IPS-11a (cell line): ENCODE results near the gene MAPKAPK5.
"Not testable (repeated sequence)": the region's sequence is repeated elsewhere in the genome, so short reads cannot be mapped to it uniquely, and the experiment has no call there.

ENCODE experiments used
- H3K4me3 ChIP-seq: one replicate; pipeline ENCODE4 v1.5.1; 2013; ENCODE audit warnings: low read depth, low read length, control low read depth

Gene MAPKAPK5

GRCh38 chr12:111873113-111873512 is 31.1 kb downstream of the MAPKAPK5 start:
- no peak overlapping the region for H3K4me3 ChIP-seq

DNA sequence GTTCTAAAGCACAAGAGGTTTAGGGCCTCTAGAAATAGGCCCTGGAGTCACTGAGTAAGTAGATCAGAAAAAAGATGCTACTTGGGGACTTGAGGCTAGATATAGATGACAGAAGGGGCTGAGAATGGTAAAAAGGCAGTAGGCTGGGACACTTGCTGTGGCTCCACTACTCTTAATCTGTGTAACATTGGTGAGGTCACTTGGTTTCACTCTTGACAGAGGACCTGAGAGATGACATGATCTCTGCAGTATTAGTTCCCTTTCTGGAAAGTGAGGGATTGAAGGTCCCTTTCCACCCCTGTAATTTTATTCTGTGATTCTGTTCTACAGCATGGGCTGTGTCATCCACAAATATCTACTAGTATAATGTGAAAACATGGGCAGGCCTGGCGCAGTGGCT is 39.7 kb downstream of the MAPKAPK5 start:
- no peak overlapping the region for H3K4me3 ChIP-seq

DNA sequence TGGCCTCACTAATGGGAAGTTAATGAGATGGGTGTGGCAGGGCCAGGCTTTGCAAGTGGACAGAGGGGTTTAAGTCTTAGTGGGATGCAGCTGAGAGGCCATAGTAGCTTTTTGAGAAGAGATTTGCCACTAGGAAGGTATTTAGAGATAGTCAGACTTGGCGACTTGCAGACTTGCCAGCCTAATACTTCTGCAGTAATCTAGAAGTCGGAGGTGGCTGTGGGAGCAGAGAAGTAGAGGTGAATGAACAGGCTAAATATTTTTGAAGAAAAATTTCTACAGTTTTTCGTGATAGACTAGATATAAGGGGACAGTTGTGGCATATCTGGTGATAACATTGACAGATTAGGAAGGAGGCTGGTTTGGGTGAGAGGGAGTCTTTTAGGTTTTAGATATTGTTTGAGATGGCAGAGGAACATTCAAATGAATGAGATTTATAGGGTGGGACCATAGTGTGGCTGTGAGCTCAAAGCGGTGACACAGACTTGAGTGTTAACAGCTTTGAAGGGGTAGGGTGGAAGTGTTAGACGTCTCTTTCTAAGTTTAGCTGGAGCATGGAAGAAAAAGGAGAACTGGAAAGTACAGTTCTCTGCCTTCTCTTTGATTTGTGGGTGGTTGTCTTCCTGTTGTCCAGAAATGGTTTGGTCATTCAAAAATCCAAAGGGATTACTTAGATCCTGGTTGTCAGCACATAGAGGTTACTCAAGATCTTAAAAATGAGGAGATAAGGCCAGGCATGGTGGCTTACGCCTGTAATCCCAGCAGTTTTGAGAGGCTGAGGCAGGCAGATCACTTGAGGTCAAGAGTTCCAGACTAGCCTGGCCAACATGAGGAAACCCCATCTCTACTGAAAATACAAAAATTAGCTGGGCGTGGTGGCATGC is 44.9 kb downstream of the MAPKAPK5 start:
- no peak overlapping the region for H3K4me3 ChIP-seq

GRCh38 chr12:111887926-111888745 is 46.1 kb downstream of the MAPKAPK5 start:
- no peak overlapping the region for H3K4me3 ChIP-seq

- no peak overlapping the region for H3K4me3 ChIP-seq
These were observed 51.3 kb downstream of the MAPKAPK5 start for GRCh38 chr12:111893287-111893686.

DNA sequence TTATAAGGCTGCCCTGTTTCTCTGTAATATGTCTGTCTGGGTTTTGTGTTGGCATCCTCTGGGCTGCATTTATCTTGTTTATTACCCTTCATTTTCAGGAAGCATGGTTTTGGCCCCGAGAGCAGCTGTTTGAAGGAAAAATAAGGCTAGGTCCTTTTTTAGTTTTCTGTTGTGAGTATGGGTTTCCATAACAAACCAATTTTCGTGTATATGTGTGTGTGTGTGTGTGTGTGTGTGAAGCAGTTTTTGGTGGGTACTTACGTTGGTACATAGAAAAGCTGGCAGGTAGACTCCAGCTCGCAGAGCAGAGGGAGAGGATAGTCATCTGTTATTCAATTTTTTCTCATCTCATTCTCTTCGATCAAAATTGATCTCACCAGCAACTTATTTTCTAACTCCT is 52.5 kb downstream of the MAPKAPK5 start:
- H3K4me3 ChIP-seq = no peak overlapping the region

DNA sequence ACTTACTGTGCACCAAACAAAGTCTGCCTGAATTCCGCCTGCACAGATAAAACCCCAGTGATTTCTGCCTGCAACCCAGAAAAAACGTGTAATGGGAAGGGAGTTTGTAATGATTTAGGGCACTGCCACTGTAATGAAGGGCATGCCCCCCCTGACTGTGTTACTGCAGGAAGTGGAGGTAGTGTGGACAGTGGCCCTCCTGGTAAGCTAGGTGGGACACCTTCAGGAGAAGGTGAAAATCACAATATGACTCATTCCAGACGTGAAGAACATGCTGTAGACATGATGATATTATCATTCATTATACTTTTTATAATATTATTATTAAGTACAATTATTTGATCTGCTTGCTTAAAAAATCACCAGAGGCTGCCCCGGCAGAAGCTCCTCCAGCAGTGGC is 59.2 kb downstream of the MAPKAPK5 start:
- no peak overlapping the region for H3K4me3 ChIP-seq

DNA sequence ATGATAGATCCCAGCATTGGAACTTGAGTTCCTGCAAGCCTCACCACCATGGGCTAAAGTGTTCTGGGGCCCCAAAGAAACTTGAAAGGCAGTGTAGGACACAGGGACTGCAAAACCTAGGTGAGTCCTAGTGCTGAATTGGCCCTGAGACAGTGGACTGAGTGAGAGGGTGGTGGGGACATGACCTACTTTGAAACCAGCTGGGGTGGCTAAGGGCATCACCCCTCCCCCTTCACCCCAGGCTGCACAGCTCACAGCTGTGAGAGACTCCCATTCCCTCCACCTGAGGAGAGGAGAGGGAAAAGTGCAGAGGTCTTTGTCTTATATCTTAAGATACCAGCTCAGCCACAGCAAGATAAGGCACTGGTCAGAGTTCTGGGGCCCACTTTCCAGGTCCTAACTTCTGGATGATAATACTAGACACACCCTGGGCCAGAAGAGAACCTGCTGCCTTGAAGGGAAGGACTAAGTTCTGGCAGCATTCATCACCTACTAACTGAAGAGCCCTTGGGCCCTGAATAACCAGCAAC is 62.5 kb downstream of the MAPKAPK5 start:
- no peak overlapping the region for H3K4me3 ChIP-seq

- H3K4me3 ChIP-seq = no peak overlapping the region
These were observed 63.5 kb downstream of the MAPKAPK5 start for GRCh38 chr12:111905502-111905901.

DNA sequence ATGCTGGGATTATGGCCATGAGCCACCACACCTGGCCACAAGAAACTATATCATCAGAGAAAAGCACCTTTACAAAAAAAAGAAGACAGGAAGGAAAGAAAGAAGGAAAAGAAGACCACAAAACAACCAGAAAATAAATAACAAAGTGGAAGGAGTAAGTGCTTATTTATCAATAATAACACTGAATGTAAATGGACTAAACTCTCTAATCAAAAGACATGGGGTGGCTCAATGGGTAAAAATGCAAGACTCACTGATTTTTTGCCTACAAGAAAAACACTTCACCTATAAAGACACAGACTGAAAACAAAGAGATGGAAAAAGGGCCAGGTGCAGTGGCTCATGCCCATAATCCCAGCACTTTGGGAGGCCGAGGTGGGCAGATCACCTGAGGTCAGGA is 65.7 kb downstream of the MAPKAPK5 start:
- no peak overlapping the region for H3K4me3 ChIP-seq

- H3K4me3 ChIP-seq = no peak overlapping the region
These were observed 83.1 kb downstream of the MAPKAPK5 start for GRCh38 chr12:111925171-111925570.

DNA sequence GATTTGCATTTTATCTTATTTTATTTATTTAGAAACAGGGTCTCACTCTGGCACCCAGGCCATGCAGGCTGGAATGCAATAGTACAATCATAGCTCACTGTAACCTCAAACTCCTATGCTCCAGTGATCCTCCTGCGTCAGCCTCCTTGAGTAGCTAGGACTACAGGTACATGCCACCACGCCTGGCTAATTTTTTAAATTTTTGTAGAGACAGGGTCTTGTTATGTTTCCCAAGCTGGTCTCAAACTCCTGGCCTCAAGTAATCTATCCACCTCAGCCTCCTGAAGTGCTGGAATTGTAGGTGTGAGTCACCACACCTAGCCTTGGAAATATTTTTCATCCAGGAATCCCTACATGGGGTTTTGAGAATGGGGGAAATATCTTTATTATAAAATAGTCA is 84.6 kb downstream of the MAPKAPK5 start:
- no peak overlapping the region for H3K4me3 ChIP-seq

GRCh38 chr12:111927346-111927745 is 85.3 kb downstream of the MAPKAPK5 start:
- H3K4me3 ChIP-seq = no peak overlapping the region

DNA sequence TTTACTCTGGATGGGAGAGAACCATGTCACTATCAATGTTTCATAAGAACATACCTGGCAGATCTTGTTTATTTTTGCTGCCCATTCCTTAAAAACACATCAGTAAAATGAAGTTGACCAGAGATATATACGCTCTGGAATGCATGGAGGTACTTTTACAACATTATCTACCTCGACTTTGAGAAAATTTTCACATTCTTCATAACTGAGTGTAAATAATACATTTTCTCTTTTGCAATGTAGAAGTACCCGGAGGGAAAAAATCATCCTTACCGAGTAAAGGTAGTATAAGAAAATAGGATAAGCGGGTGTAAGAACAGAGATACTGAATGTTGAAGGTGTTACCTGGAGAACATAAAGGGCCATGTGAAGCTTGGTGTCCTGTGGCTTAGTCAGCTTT is 90.2 kb downstream of the MAPKAPK5 start:
- H3K4me3 ChIP-seq = no peak overlapping the region

- H3K4me3 ChIP-seq = no peak overlapping the region
These were observed 94.8 kb downstream of the MAPKAPK5 start for GRCh38 chr12:111936869-111937268.

DNA sequence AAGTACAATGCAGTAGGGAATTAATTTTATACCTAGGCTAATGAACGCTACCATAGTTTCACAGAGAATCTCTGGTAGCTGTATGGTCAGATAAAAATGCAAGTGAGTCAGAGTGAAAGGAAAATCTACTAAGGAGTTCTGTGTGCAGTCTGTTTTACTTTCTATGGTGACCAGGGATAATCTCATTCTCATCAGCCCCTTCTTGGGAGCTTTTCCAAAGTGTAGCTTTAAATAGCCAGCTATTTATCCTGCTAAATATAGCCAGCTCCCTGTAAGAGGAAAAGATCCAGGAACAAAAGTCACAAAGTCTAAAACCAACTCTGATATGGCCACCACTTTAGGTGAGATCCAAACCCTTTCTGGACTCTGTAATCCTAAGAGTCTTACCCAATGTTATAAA is 95.4 kb downstream of the MAPKAPK5 start:
- no peak overlapping the region for H3K4me3 ChIP-seq

- no peak overlapping the region for H3K4me3 ChIP-seq
These were observed 100.5 kb downstream of the MAPKAPK5 start for GRCh38 chr12:111942557-111942956.

- no peak overlapping the region for H3K4me3 ChIP-seq
These were observed 101.9 kb downstream of the MAPKAPK5 start for GRCh38 chr12:111943929-111944328.

DNA sequence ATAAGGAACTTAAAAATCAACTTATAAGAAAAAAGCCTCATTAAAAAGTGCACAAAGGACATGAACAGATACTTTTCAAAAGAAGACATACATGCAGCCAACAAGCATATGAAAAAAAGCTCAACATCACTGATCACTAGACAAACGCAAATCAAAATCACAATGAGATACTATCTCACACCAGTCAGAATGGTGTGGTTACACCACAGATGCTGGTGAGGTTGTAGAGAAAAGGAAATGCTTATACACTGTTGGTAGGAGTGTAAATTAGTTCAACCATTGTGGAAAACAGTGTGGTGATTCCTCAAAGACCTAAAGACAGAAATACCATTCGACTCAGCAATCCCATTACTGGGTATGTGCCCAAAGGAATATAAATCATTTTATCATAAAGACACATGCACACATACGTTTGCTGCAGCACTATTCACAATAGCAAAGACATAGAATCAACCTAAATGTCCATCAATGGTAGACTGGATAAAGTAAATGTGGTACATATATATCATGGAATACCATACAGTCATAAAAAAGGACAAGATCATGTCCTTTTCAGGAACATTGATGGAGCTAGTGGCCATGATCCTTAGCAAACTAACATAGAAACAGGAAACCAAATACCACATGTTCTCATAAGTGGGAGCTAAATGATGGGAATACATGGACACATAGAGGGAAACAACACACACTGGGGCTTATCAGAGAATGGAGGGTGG is 109.1 kb downstream of the MAPKAPK5 start:
- not testable (repeated sequence) for H3K4me3 ChIP-seq
